ENCODE results near the gene NHSL2.
"Not testable (repeated sequence)": the region's sequence is repeated elsewhere in the genome, so short reads cannot be mapped to it uniquely, and the experiment has no call there.

NHSL2 gene

GRCh38 chrX:72042852-72043248, 132.2 kb downstream of the NHSL2 start:
- DNase-seq (ENCODE audit: low read depth): no peak

GRCh38 chrX:72043636-72044035, 133.0 kb downstream of the NHSL2 start:
- DNase-seq (ENCODE audit: low read depth): no peak

DNA sequence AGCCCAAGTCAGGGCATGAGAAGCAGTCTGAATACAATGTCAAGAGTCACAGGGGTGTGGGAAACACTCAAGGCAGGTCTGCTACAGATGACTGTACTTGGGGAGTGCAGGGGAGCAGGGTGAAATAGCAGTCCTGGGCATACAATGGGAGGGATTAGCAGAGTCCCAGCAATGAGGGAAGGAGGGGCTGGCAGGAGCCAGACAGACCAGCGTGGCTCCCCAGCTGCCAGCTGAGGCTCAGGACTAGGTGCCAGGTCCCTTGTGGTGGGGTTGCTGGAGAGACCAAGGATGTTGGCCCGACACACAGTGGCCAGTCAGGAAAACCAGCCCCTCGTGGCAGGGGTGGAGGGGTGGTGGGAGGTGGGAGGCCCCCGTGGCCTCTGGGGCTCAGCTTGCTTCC, 134.5 kb downstream of the NHSL2 start:
- DNase-seq (ENCODE audit: low read depth): no peak

DNA sequence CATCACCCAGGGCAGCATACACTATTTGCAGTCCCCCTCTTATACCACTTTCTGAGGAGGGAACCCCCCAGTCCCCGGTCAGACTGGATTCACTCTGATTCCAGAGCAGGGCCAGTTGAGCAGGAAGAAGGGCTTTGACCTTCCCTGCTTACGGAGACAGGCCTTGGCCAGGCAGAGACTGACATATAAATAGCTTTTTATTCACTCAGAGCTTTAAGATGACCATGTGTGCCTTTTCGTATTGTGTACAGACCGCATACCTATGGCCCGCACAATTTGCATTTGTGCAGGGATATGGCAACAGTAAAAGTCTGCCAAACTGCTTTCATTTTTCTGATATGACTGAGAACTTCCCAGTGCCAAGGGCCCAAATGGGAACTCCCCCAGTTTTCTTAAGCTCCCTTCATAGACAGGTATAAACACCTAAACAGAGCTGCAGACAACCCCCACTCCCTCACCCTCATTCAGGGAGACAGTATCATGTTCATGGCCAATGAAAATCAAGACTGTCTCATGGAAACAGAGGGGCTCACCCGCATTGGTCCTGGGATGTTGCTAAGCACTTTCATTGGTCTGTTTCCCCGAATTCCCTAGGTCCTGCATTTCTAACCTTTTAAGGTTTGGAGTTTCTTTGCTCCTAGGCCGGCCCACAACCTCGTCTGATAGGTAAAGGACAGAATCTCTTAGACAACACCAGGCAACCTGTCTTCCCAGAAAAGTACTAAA, 135.1 kb downstream of the NHSL2 start:
- DNase-seq (ENCODE audit: low read depth): no peak

GRCh38 chrX:72046447-72046846, 135.8 kb downstream of the NHSL2 start:
- DNase-seq (ENCODE audit: low read depth): no peak

DNA sequence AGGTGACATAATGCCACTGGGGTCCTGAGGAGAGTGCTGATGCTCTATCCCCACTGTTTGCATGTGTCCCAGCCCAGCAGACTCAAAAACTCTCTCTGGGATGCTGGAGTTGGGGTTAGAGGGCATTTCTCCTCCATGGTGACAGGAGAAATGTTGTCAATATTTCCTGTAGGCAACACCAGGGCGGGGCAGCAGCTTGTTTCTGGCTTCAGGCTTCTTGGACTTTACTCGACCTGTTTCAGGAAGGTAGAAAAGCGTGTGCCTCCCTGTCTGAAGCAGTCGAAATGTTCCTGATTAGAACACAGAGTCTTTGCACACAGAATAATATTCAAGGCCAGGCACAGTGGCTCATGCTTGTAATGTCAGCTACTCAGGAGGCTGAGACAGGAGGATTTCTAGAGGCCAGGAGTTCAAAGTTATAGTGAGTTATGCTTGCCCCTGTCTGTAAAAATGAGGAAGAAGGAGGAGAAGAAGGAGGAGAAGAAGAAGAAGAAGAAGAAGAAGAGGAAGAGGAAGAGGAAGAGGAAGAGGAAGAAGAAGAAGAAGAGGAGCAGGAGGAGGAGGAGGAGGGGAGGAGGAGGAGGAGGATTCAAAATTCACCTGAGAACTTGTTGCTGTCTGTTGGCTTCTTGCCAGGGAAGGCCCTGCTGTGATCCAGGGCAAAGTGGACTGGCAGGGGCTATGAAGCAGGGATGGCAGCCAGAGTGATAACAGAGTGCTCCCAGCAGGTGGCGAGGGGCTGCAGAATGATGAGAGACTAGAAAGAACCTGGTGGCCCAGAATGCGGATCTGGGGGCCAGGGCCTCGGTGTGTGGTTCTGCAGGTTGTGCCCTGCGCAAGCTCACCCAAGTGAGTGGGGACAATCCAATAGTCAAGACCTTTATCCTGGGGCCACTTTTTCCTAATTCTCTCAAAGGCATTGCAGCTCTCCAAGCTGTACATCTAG, 138.1 kb downstream of the NHSL2 start:
- no peak for DNase-seq (ENCODE audit: low read depth)

DNA sequence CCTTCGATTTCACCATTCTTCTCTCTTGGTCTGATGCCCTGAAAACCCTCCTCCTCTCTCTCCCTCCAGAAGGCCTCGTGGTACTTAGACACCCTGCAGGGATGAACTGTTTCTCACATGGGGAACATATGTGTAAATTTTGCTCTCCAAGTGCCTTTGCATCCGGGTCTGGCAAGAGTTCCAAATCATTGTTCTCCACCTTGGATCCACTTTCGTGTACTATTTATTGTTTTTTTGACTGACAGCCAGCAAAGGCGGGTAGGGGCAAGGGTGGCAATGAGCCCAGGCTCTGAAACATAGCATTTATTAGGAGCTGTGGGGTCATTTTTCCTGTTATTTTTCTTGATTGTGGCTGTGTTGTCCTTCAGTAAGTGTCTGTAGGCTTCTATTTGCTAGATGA, 139.4 kb downstream of the NHSL2 start:
- DNase-seq (ENCODE audit: low read depth): no peak

DNA sequence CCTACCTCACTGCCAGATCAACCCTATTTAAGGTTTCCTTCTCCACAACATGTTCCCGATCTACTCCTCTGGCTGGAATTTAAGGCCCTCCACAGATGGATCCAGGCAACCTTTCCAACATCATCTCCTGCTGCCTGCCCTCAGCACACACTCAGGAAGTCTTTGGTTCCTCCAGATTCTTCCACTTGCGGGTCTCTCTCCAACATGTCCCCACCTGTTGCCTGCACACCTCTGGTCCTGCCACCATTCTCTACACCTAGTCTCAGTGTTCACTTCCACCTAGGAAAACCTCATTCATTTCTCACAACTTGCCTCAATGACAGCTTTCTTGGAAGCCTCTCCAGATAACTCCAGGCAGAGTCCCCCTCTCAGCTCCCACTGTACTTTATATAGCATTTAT, 140.9 kb downstream of the NHSL2 start:
- no peak for DNase-seq (ENCODE audit: low read depth)

DNA sequence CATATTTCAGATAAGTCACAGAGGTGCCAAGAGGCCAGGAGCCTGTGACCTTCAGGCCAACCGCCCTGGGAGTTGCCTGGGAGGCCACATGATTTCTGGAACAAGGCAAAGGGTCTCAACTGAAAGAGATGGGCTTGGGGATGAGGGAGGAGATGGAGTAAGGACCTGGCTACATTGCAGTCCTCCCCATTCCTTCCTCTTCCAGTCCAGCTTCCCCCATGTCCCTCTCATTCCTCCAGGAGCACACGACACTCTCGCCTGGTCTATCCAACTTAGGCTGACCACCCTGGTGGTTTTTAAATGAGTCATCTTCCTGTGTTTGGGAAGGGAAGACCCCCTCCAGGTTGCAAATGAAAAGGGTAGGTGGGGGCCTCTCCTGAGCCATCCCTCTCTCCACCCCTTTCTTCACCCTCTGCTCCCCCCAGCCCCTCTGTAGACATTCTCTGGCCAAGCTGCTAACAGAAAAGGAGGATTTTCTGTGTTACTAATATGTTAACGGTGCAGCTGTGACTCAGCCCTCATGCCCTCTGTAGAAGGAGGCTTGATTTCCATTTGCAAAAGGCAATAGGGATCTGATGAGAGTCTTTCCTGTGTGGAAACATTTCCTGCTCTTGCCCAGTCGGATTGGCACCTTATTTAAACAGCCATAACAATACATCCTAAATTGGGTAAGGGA, 141.9 kb downstream of the NHSL2 start:
- DNase-seq (ENCODE audit: low read depth): no peak

DNA sequence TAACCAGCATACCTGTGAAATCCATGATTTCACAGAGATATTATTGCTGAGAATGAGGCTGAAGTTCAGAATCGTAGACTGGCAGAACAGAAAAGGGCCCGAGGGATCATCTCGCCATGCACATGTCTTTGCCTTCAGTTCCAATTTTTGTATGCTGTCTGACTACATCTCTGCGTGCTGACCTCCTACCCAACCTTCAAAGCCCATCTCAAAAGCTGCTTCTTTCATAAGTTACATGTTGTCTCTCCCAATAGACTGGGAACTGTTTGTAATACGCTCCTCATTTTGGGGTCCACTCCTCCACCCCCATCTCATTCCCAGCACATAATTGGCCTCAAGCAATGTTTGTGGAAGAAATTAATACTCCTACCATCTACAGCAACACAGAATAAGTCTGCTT, 142.9 kb downstream of the NHSL2 start:
- DNase-seq (ENCODE audit: low read depth): no peak

DNA sequence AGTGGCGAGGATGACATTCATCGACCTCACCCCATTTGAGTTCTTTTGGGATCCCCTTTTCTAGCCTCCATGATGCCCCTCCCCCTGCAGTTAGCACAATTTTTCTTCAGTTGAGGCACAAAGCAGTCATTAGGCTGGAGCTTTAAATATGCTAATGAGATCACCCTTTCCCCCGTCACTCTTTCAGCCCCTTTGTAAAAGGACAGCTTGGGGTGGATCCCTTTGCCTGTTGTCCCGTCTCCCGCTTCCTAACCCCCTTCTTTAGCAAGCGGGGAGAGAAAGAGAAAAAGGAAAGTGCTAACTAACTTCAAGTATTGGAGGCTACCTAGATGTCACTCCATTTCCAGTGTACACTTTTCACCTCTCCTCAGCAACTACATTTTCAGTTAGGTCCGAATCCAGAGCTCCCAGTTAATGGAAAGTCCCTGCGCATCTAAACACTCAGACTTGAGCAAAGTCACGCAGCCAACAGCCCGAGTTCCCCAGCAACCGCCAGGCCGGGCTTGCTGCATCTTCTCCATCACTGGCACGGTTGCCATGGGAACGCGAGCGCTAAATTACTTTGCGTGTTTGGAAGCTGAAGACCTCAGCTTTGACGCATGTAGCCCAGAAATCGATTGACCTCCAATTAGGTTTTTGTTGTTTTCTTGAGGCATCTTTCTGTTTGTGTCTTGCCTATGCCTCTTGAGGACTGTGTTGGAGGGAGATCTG, 144.3 kb downstream of the NHSL2 start:
- no peak for DNase-seq (ENCODE audit: low read depth)

DNA sequence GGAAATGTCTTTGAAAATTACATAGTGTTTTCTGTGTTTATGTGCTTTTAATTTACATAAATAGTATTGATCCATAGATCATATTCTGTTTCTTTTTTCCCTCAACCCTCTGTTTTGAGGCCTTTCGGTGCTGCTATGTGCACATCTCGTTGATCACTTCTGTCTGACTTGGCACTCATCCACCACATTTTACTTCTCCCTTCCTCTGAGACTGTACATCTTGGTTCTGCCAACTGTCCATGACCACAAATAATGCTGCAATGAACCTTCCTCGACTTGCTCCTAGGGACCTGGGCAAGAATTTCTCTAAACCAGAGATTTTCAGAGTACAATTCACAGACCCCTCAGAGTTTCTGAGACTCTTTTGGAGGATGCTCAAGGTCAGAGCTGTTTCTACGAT, 146.7 kb downstream of the NHSL2 start:
- no peak for DNase-seq (ENCODE audit: low read depth)

GRCh38 chrX:72057849-72058248, 147.2 kb downstream of the NHSL2 start:
- DNase-seq (ENCODE audit: low read depth): no peak

DNA sequence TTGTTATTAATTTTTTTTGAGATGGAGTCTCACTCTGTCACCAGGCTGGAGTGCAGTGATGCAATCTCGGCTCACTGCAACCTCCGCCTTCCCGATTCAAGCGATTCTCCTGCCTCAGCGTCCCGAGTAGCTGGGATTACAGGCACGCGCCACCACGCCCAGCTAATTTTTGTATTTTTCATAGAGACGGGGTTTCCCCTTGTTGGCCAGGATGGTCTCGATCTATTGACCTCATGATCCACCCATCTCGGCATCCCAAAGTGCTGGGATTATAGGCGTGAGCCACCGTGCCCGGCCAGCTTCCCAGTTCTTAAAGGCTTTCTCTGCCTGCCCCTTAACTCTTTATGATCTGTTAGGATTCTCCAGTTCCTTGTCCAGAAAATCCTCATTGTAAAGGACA, 147.7 kb downstream of the NHSL2 start:
- not testable (repeated sequence) for DNase-seq (ENCODE audit: low read depth)

DNA sequence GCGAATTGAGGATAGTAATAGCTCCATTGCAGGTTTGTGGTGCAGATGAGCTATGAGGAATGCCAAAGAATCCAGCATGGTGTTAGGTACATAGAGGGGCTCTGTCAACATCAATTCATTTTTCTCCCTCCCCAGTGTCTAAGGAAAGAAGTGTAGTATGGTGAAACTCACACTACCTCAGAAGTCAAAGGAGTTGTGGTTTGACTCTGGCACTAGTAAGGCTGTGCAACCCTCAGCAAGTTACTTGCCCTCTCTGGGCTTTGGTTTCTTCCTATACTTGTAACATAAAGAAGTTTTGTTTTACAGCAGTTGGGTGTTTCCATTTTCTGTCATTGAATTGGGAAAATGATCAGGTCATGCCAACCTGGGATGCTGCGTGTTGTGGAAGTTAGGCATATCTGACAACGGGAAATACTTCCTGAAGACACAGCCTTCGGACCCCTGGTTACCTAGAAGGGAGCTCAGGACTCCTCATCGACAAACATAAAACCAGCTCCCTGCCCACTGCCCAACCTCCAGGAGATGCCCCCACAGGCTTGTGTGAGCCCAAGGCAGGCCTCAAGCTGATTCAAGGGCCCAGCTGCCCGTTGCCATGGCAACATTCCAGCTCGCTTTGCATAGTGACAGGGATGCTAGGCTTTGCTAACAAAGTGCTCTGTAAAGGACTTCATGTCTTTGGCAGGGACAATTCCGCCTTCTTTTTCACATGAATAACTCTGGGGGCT, 149.7 kb downstream of the NHSL2 start:
- no peak for DNase-seq (ENCODE audit: low read depth)

GRCh38 chrX:72060921-72061490, 150.4 kb downstream of the NHSL2 start:
- DNase-seq (ENCODE audit: low read depth): no peak

DNA sequence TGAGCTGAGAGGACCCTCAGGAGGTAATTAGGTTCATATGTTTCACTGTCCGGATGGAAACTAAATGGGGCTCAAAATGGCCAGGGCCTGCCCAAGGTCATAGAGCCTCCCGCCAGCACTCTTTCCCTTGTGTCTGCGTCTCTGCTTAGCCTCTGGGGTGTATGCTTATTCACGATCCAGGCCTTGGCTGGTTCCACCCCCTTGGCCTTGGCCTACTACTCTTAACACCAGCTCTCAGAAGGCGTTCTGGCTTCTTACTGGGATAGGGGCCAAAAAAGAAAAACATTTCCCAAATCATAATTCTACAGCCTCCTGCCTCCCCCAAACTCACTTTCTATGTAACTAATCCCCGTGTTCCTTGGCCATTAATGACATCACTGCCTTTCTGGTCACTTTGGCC, 152.3 kb downstream of the NHSL2 start:
- no peak for DNase-seq (ENCODE audit: low read depth)

- no peak for DNase-seq (ENCODE audit: low read depth)
Measured at GRCh38 chrX:72069350-72070160, 158.9 kb downstream of the NHSL2 start.

DNA sequence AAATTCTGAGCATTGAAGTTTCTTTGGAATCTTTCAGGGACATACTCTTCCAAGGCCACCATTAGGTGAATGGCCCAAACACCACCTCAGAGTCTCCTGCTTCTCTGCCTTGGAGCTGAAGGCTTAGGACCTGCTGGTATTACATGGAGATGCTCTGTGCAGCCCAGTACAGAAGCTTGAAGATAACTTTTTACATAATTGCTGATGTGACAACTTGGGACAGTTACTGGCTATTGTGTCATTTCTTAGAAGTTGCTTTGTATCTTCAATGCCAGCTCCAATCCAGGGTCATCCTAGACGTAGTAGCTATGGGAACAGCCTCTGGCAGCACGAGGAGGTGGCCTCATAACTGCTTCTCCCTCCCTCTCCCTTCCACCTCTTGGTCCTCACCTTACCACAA, 160.6 kb downstream of the NHSL2 start:
- no peak for DNase-seq (ENCODE audit: low read depth)

DNA sequence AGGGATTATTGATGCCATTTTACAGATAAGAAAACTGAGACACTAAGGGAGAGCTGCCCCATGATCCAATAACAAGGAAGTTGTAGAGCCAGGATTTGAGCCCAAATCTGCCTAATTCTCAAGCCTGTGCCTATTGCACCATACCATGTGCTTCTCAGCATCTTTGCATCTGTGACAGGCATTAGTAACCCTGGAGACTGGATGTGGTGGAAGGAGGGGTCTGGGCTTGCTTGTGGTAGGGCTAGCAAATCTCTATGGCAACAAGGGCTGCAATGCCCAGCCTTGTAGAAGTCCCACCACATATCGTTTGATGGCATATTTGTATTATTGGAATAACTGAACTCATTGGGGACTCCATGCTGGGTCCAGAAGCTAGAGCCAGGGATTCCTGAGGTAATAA, 163.0 kb downstream of the NHSL2 start:
- no peak for DNase-seq (ENCODE audit: low read depth)
